Measurements from ENCODE around the gene RTN4R.

Gene RTN4R

DNA sequence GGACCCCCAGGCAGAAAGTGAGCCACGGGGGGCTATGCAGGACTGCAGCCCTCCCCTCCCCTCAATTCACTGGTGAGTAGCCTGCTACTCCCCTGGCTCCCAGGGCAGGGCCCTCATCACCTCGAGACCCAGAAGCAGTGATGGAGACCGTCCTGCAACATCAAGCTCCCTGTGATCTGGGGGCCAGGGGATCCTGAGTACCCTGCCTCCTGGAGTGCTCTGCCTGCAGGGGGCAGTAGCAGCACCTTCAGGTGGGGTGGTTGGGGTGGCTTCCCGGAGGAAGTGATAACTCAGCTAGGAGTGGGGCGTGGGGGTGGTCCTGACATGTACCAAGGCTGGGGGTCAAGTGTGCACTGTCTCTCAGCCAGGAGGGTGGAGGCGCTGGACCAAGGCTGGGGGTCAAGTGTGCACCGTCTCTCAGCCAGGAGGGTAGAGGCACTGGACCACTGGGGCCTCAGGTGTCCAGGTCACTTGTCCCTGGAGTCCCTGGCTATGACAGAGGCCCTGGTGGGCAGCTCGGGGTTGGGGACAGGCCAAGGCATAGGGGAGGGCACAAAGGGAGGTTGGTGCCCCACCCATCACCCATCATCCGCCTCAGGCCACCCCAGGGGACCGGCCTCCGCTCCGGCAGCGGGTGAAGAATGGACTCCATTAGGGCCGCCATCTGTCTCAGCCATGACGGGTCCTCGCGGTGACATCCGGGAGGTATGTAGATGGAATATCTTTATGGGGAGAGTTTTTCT is 9.4 kb downstream of the RTN4R start:
- no peak for DNase-seq (ENCODE audit: low spot score)

DNA sequence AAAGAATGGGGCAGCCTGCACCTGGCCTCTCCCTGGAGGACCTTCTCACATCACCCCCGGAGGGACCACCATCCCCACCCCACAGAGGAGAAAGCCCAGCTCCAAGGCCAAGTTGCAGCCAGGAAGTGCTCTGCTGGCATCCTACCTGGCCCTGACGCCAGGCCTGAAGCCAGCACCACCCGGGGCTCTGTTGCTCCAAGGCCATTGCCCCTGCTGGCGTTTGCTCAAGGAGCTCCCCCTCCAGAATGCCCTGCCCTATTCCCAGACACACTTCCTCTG is 10.2 kb downstream of the RTN4R start:
- H3K27ac ChIP-seq, result no peak overlapping the region
- TF ChIP-seq, protein P1, sequence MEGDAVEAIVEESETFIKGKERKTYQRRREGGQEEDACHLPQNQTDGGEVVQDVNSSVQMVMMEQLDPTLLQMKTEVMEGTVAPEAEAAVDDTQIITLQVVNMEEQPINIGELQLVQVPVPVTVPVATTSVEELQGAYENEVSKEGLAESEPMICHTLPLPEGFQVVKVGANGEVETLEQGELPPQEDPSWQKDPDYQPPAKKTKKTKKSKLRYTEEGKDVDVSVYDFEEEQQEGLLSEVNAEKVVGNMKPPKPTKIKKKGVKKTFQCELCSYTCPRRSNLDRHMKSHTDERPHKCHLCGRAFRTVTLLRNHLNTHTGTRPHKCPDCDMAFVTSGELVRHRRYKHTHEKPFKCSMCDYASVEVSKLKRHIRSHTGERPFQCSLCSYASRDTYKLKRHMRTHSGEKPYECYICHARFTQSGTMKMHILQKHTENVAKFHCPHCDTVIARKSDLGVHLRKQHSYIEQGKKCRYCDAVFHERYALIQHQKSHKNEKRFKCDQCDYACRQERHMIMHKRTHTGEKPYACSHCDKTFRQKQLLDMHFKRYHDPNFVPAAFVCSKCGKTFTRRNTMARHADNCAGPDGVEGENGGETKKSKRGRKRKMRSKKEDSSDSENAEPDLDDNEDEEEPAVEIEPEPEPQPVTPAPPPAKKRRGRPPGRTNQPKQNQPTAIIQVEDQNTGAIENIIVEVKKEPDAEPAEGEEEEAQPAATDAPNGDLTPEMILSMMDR (conservative IDR thresholded peaks at IDR 0.05; ENCODE audit: low read depth), result no peak
- DNase-seq (ENCODE audit: low spot score), result no peak
- CTCF ChIA-PET, result interaction anchor here (1.4 kb wide), 1 partner anchor 14 kb away, joined by 4 read pairs; no protein-coding TSS in a partner anchor
- POLR2A ChIA-PET (ENCODE audit: low non-redundant PET), result no interaction called here

More for the DNA sequence above, 9.4 kb downstream of the RTN4R start:
- POLR2A ChIA-PET (ENCODE audit: low non-redundant PET), result no interaction called here
- TF ChIP-seq, protein P1 (conservative IDR thresholded peaks at IDR 0.05; ENCODE audit: low read depth), result no peak
- CTCF ChIA-PET, result interaction anchor here (0.7 to 1.4 kb wide), 2 partner anchors 15 to 37 kb away, joined by 3 to 4 read pairs; no protein-coding TSS in a partner anchor
- H3K27ac ChIP-seq, result no peak overlapping the region

DNA sequence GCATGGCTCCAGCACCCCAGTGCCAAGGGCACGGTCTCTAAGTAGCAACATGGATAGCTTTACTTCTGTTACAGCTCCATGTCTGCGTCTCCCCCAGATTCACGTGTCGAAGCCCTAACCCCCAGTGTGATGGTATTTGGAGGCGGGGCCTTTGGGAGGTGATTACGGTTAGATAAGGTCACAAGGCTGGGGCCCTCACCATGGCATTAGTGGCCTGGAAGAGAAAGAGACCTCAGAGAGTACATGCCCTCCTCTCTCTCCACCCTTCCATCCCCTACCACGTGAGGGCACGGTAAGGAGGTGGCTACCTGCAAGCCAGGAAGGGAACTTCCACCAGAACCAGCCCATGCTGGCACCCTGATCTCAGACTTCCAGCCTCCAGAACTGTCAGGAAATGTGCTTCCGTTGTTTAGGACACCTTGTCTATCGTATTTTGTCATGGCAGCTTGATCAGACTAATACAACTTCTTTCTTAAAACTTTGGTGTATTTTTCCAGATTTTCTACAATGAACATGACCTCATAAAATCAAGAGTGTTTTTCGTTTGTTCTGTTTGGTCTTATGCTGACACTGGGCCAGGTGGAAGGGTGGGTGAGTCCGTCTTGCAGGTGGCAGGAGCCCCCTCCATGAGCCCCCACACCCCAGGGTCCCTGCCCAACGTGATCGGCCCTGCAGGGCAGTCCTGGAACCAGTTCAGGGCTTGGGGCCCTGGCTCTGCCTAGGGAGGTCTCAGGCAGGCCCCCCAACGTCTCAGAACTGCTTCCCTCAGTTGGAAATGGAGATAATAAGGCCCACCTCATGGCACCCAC is 10.7 kb downstream of the RTN4R start:
- no peak for DNase-seq (ENCODE audit: low spot score)
- CTCF ChIA-PET, result interaction anchor here (1.4 kb wide), 1 partner anchor 14 kb away, joined by 4 read pairs; no protein-coding TSS in a partner anchor
- TF ChIP-seq, protein P1 (conservative IDR thresholded peaks at IDR 0.05; ENCODE audit: low read depth), result no peak
- POLR2A ChIA-PET (ENCODE audit: low non-redundant PET), result no interaction called here
- no peak overlapping the region for H3K27ac ChIP-seq

DNA sequence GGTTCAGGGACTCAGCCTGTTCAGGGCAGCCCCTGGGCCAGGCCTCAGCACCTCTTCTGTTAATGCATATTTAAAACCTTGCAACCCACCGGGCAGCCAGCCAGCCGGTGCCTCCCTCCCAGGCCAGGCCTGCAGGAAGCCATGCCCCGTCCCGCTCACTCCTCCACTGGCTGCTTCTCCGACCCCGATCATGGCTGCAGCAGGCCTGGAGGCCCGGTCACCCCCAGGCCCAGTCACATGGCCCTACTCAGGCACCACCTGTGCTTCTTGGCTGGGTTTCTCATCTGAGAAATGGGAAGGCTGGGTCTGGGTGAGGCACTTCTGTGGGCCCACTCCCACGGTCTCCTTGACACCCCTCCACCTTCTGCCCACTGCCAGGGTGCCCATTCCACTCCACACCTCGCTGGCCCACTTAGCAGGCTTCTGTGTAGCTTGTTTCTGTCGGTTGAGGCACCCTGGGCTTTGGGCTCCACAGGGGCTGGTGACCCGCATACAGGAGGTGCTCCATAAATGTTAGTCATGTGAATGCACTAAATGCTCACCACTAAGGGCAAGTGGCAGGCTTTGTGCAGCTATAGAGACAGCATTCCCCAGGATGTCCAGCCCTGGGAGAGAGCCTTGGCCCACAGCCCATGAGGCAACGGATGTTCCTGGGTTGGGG is 11.4 kb downstream of the RTN4R start:
- no peak overlapping the region for H3K27ac ChIP-seq
- DNase-seq (ENCODE audit: low spot score), result no peak
- POLR2A ChIA-PET (ENCODE audit: low non-redundant PET), result no interaction called here
- CTCF ChIA-PET, result no interaction called here
- TF ChIP-seq, protein P1 (conservative IDR thresholded peaks at IDR 0.05; ENCODE audit: low read depth), result no peak

DNA sequence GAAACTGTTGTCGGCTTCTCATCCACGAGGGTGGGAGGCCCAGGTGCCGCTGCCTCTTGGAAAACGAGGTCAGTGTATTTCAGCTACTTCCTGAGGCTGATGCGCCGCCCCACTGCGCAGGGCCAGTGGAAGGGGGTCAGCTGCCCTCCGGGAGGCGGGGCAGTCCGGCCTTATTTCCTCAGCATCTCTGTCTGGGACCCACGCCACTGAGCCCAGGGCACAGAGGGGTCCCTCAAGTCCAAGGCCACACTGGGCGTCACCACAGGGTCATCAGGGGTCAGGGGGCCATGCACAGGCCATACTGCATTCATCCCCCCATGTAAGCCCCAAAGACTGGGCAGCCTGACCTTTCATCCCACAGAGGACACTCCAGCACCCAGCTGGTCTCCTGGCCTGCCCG is 12.1 kb downstream of the RTN4R start:
- TF ChIP-seq, protein P1 (conservative IDR thresholded peaks at IDR 0.05; ENCODE audit: low read depth), result no peak
- H3K27ac ChIP-seq, result no peak overlapping the region
- ChIA-PET POLR2A (ENCODE audit: low non-redundant PET) (no interaction called here), CTCF (interaction anchor here (1.2 kb wide), 1 partner anchor 30 kb away, joined by 3 read pairs; no protein-coding TSS in a partner anchor)
- no peak for DNase-seq (ENCODE audit: low spot score)
